ENCODE measurements around the gene TMEM63B.
A peak's percentile ranks its signal among the peaks of the same experiment; 100 is the strongest.

TMEM63B gene

GRCh38 chr6:44166591-44167184 is 39.3 kb downstream of the TMEM63B start:
- Mint-ChIP-seq H3K27me3 (peaks cover 45 to 82% of the 10 kb centered on the region in 2 donors), H3K27ac (no peak overlapping the region), H3K36me3 (ENCODE audit: insufficient read depth) (peaks cover 4% of the 10 kb centered on the region), H3K4me1 (ENCODE audit: low read depth in 2 of 2) (peaks cover 0 to 2% of the 10 kb centered on the region in 2 donors), H3K9me3 (no peaks in the 10 kb centered on the region), H3K4me3 (no peak overlapping the region)
- ATAC-seq (replicated peaks) (no peak), DNase-seq (no peak)

- no peaks in the 10 kb centered on the region for H3K9me3 Mint-ChIP-seq
- peaks cover under 1 to 2% of the 10 kb centered on the region in 2 donors for H3K4me1 Mint-ChIP-seq (ENCODE audit: low read depth in 2 of 2)
- H3K27me3 Mint-ChIP-seq: peaks cover 38 to 78% of the 10 kb centered on the region in 2 donors
- H3K36me3 Mint-ChIP-seq (ENCODE audit: insufficient read depth): peaks cover 4% of the 10 kb centered on the region
- no peak overlapping the region for H3K27ac Mint-ChIP-seq
- H3K4me3 Mint-ChIP-seq: no peak overlapping the region
- DNase-seq (no peak), ATAC-seq (replicated peaks) (no peak)
Observed at GRCh38 chr6:44167567-44167966, 40.2 kb downstream of the TMEM63B start.

- Mint-ChIP-seq H3K27me3 (peaks cover 36 to 72% of the 10 kb centered on the region in 2 donors), H3K4me3 (no peak overlapping the region), H3K9me3 (no peaks in the 10 kb centered on the region), H3K4me1 (ENCODE audit: low read depth in 2 of 2) (peaks cover 2 to 4% of the 10 kb centered on the region in 2 donors), H3K36me3 (ENCODE audit: insufficient read depth) (peaks cover 4% of the 10 kb centered on the region), H3K27ac (no peak overlapping the region)
- DNase-seq: no peak
- ATAC-seq (replicated peaks): no peak
Observed at GRCh38 chr6:44169154-44169553, 41.8 kb downstream of the TMEM63B start.

GRCh38 chr6:44169886-44170570 is 42.7 kb downstream of the TMEM63B start:
- Mint-ChIP-seq H3K27ac (no peak overlapping the region), H3K36me3 (ENCODE audit: insufficient read depth) (peaks cover 4% of the 10 kb centered on the region), H3K4me3 (no peak overlapping the region), H3K27me3 (peaks cover 30 to 63% of the 10 kb centered on the region in 2 donors), H3K4me1 (ENCODE audit: low read depth in 2 of 2) (peaks cover 2 to 4% of the 10 kb centered on the region in 2 donors), H3K9me3 (no peaks in the 10 kb centered on the region)
- DNase-seq (no peak), ATAC-seq (replicated peaks) (no peak)

- H3K27me3 Mint-ChIP-seq: peaks cover 13 to 52% of the 10 kb centered on the region in 2 donors
- H3K27ac Mint-ChIP-seq: no peak overlapping the region
- H3K4me3 Mint-ChIP-seq: no peak overlapping the region
- ATAC-seq (replicated peaks) (no peak), DNase-seq (no peak)
- H3K9me3 Mint-ChIP-seq: no peaks in the 10 kb centered on the region
- peaks cover 9 to 10% of the 10 kb centered on the region in 2 donors for H3K4me1 Mint-ChIP-seq (ENCODE audit: low read depth in 2 of 2)
- H3K36me3 Mint-ChIP-seq (ENCODE audit: insufficient read depth): peaks cover 4% of the 10 kb centered on the region
Observed at GRCh38 chr6:44171899-44172546, 44.7 kb downstream of the TMEM63B start.

- ATAC-seq (replicated peaks): peak; percentile 64
- peaks cover 14 to 16% of the 10 kb centered on the region in 2 donors for H3K4me1 Mint-ChIP-seq (ENCODE audit: low read depth in 2 of 2)
- H3K27ac Mint-ChIP-seq: no peak overlapping the region
- DNase-seq: peak; percentile 70 to 73 (median 71)
- no peak overlapping the region for H3K4me3 Mint-ChIP-seq
- peaks cover 13 to 47% of the 10 kb centered on the region in 2 donors for H3K27me3 Mint-ChIP-seq
- peaks cover 4% of the 10 kb centered on the region for H3K36me3 Mint-ChIP-seq (ENCODE audit: insufficient read depth)
- no peaks in the 10 kb centered on the region for H3K9me3 Mint-ChIP-seq
Observed at GRCh38 chr6:44172731-44173500, 45.6 kb downstream of the TMEM63B start.

- Mint-ChIP-seq H3K36me3 (ENCODE audit: insufficient read depth) (no peaks in the 10 kb centered on the region), H3K27ac (peak overlapping the region in 1 of 2 donors; percentile 22), H3K27me3 (peaks cover 5 to 24% of the 10 kb centered on the region in 2 donors), H3K4me1 (ENCODE audit: low read depth in 2 of 2) (peaks cover 14 to 16% of the 10 kb centered on the region in 2 donors), H3K4me3 (peak overlapping the region; percentile 45 to 46), H3K9me3 (no peaks in the 10 kb centered on the region)
- DNase-seq: no peak
- ATAC-seq (replicated peaks): no peak
Observed at GRCh38 chr6:44176130-44176761, 48.9 kb downstream of the TMEM63B start.

GRCh38 chr6:44176762-44177509 is 49.6 kb downstream of the TMEM63B start:
- Mint-ChIP-seq H3K4me1 (ENCODE audit: low read depth in 2 of 2) (peaks cover 14 to 16% of the 10 kb centered on the region in 2 donors), H3K27ac (peak overlapping the region in 1 of 2 donors; percentile 22), H3K9me3 (no peaks in the 10 kb centered on the region), H3K36me3 (ENCODE audit: insufficient read depth) (no peaks in the 10 kb centered on the region), H3K4me3 (peak overlapping the region; percentile 45 to 46), H3K27me3 (peaks cover 5 to 20% of the 10 kb centered on the region in 2 donors)
- peak in 2 of 3 experiments; percentile 45 to 48 for DNase-seq
- ATAC-seq (replicated peaks): peak; percentile 89

- Mint-ChIP-seq H3K27ac (peak overlapping the region in 1 of 2 donors; percentile 22), H3K4me1 (ENCODE audit: low read depth in 2 of 2) (peaks cover 11 to 14% of the 10 kb centered on the region in 2 donors), H3K36me3 (ENCODE audit: insufficient read depth) (no peaks in the 10 kb centered on the region), H3K9me3 (no peaks in the 10 kb centered on the region), H3K4me3 (peak overlapping the region; percentile 15 to 45), H3K27me3 (peaks cover 1 to 13% of the 10 kb centered on the region in 2 donors)
- no peak for ATAC-seq (replicated peaks)
- DNase-seq: no peak
Observed at GRCh38 chr6:44177691-44178423, 50.5 kb downstream of the TMEM63B start.

- ATAC-seq (replicated peaks): no peak
- H3K27me3 Mint-ChIP-seq: peaks cover 0 to 9% of the 10 kb centered on the region in 2 donors
- peaks cover 10 to 14% of the 10 kb centered on the region in 2 donors for H3K4me1 Mint-ChIP-seq (ENCODE audit: low read depth in 2 of 2)
- H3K36me3 Mint-ChIP-seq (ENCODE audit: insufficient read depth): no peaks in the 10 kb centered on the region
- H3K4me3 Mint-ChIP-seq: no peak overlapping the region
- no peak overlapping the region for H3K27ac Mint-ChIP-seq
- no peak for DNase-seq
- H3K9me3 Mint-ChIP-seq: no peaks in the 10 kb centered on the region
Observed at GRCh38 chr6:44178424-44179071, 51.2 kb downstream of the TMEM63B start.

- Mint-ChIP-seq H3K36me3 (ENCODE audit: insufficient read depth) (no peaks in the 10 kb centered on the region), H3K27me3 (peaks cover 0 to 12% of the 10 kb centered on the region in 2 donors), H3K4me1 (ENCODE audit: low read depth in 2 of 2) (peaks cover 10 to 14% of the 10 kb centered on the region in 2 donors), H3K9me3 (no peaks in the 10 kb centered on the region), H3K4me3 (no peak overlapping the region), H3K27ac (no peak overlapping the region)
- DNase-seq (no peak), ATAC-seq (replicated peaks) (no peak)
Observed at GRCh38 chr6:44179072-44179536, 51.8 kb downstream of the TMEM63B start.

All from effector memory CD8-positive, alpha-beta T cell (primary cell).